Measurements from ENCODE around the gene SALL2. TPM values are rescaled to one million over a fixed set of nuclear protein-coding genes. Genes with fewer than 3 reads are reported as not detected.

The SALL2 gene
- total RNA-seq, 1 experiment from 2014 or later, result 10.9 TPM

DNA sequence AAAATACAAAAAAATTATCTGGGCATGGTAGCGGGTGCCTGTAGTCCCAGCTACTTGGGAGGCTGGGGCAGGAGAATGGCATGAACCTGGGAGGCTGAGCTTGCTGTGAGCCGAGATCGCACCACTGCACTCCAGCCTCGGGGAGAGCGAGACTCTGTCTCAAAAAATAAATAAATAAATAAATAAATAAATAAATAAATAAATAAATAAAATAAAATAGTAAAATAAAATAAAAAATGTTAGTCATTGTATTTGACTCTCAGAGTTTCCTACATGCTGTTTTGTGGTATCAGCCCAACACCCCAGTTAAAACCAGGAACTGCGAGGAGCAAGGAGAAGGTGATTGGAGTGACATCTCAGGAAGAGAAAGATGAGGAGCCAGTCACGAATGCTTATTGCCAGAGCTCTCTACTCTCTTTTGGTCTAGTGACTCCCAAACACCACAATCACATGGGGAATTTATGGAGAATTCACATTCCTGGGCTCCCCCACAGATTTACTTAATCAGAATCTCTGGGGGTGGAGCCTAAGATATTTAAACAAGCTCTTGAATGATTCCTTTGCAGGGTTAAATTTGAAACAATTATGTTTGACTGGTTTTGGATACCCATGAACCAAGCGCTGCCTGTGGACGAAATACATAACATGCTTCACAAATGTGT lies 15.4 kb upstream of the SALL2 start:
- Mint-ChIP-seq H3K27me3 (ENCODE audit: insufficient read depth, unreplicated experiment) (no peaks in the 10 kb centered on the region), H3K4me3 (ENCODE audit: unreplicated experiment) (no peak overlapping the region), H3K36me3 (ENCODE audit: insufficient read depth, unreplicated experiment) (no peaks in the 10 kb centered on the region), H3K9me3 (ENCODE audit: unreplicated experiment) (no peaks in the 10 kb centered on the region), H3K27ac (ENCODE audit: unreplicated experiment) (no peak overlapping the region), H3K4me1 (ENCODE audit: low read depth, unreplicated experiment) (peaks cover 16% of the 10 kb centered on the region)
- Histone ChIP-seq H3K4me1 (no peaks in the 10 kb centered on the region), H3K9me3 (no peaks in the 10 kb centered on the region), H3K27me3 (replicated peaks; ENCODE audit: control insufficient read depth, insufficient read depth, low read length) (no peaks in the 10 kb centered on the region), H3K36me3 (ENCODE audit: control insufficient read depth, insufficient read depth, low read length) (no peaks in the 10 kb centered on the region), H3K4me3 (ENCODE audit: low read depth, low read length) (no peak overlapping the region)
- CTCF ChIA-PET, result no interaction called here
- no peak for TF ChIP-seq CTCF (IDR thresholded peaks at IDR 0.05; ENCODE audit: insufficient read depth in 1 of 2, low read depth in 1 of 2, low read length in 1 of 2, severe bottlenecking in 1 of 2, unreplicated experiment in 1 of 2)
- no peak for DNase-seq
- POLR2A ChIA-PET, result no interaction called here
- intact Hi-C loops (cut with micrococcal nuclease; ENCODE audit: unreplicated experiment), result no loop called here
- BruUV-seq (replicated peaks), result no TSS peak

DNA sequence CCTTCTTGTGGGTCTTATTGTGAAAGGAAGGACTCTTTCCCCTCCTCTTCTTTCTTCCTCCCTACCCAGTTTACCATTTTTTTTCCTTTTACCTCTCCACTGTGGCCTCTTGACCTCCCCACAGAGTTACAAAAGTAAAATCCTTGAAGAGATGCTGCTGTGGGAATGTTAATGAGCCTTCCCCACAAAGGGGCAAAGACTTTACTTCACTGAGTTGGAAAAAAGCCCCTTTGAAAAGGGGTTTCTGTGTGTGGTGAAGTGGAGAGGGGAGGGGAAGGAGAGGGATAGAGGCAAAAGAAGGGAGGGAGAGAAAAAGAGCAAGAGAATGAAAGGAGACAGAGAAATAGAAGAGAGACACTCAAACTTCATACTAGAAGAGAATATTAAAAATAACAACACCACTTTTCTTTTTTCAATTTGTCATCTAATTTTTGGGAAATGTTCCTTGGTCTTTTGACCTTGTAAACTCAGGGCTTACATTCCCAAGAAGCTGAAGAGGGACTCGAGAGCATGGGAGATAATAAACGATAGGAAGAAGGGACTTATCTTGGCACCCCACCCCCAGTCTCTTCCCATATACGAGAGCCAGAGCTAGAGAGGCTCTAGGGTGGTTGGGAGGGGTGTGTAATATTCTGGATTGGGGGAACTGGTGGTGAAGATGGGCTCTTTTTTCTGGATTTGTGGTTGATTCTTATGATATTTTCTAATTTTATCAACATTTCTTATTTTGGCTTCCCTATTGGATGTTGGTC lies 13.2 kb upstream of the SALL2 start:
- no peaks in the 10 kb centered on the region for H3K9me3 Mint-ChIP-seq (ENCODE audit: unreplicated experiment)
- H3K27me3 Mint-ChIP-seq (ENCODE audit: insufficient read depth, unreplicated experiment), result no peaks in the 10 kb centered on the region
- TF ChIP-seq CTCF (IDR thresholded peaks at IDR 0.05; ENCODE audit: insufficient read depth in 1 of 2, low read depth in 1 of 2, low read length in 1 of 2, severe bottlenecking in 1 of 2, unreplicated experiment in 1 of 2), result no peak
- DNase-seq, result no peak
- no peaks in the 10 kb centered on the region for H3K4me1 ChIP-seq
- CTCF ChIA-PET, result no interaction called here
- no TSS peak for BruUV-seq (replicated peaks)
- intact Hi-C loops (cut with micrococcal nuclease; ENCODE audit: unreplicated experiment), result no loop called here
- H3K27ac Mint-ChIP-seq (ENCODE audit: unreplicated experiment), result no peak overlapping the region
- POLR2A ChIA-PET, result no interaction called here
- no peaks in the 10 kb centered on the region for H3K36me3 Mint-ChIP-seq (ENCODE audit: insufficient read depth, unreplicated experiment)
- peaks cover 16% of the 10 kb centered on the region for H3K4me1 Mint-ChIP-seq (ENCODE audit: low read depth, unreplicated experiment)
- no peak overlapping the region for H3K4me3 Mint-ChIP-seq (ENCODE audit: unreplicated experiment)
- H3K27me3 ChIP-seq (replicated peaks; ENCODE audit: control insufficient read depth, insufficient read depth, low read length), result no peaks in the 10 kb centered on the region
- no peaks in the 10 kb centered on the region for H3K9me3 ChIP-seq
- H3K4me3 ChIP-seq (ENCODE audit: low read depth, low read length), result no peak overlapping the region
- no peaks in the 10 kb centered on the region for H3K36me3 ChIP-seq (ENCODE audit: control insufficient read depth, insufficient read depth, low read length)

GRCh38 chr14:21537090-21537424 lies 10.9 kb upstream of the SALL2 start:
- no peak for TF ChIP-seq CTCF (IDR thresholded peaks at IDR 0.05; ENCODE audit: insufficient read depth in 1 of 2, low read depth in 1 of 2, low read length in 1 of 2, severe bottlenecking in 1 of 2, unreplicated experiment in 1 of 2)
- intact Hi-C loops (cut with micrococcal nuclease; ENCODE audit: unreplicated experiment), result no loop called here
- H3K4me3 ChIP-seq (ENCODE audit: low read depth, low read length), result no peak overlapping the region
- CTCF ChIA-PET, result no interaction called here
- H3K27ac Mint-ChIP-seq (ENCODE audit: unreplicated experiment), result no peak overlapping the region
- no TSS peak for BruUV-seq (replicated peaks)
- H3K4me1 Mint-ChIP-seq (ENCODE audit: low read depth, unreplicated experiment), result peaks cover 6% of the 10 kb centered on the region
- H3K27me3 ChIP-seq (replicated peaks; ENCODE audit: control insufficient read depth, insufficient read depth, low read length), result no peaks in the 10 kb centered on the region
- no peaks in the 10 kb centered on the region for H3K4me1 ChIP-seq
- POLR2A ChIA-PET, result no interaction called here
- peak overlapping the region; percentile 0 for H3K4me3 Mint-ChIP-seq (ENCODE audit: unreplicated experiment)
- H3K36me3 Mint-ChIP-seq (ENCODE audit: insufficient read depth, unreplicated experiment), result no peaks in the 10 kb centered on the region
- H3K27me3 Mint-ChIP-seq (ENCODE audit: insufficient read depth, unreplicated experiment), result no peaks in the 10 kb centered on the region
- DNase-seq, result no peak
- H3K9me3 ChIP-seq, result no peaks in the 10 kb centered on the region
- H3K9me3 Mint-ChIP-seq (ENCODE audit: unreplicated experiment), result no peaks in the 10 kb centered on the region
- H3K36me3 ChIP-seq (ENCODE audit: control insufficient read depth, insufficient read depth, low read length), result no peaks in the 10 kb centered on the region
